Central memory CD4-positive, alpha-beta T cell (primary cell): ENCODE results near the gene COL27A1.

Experiments used
- DNase-seq: peaks from one replicate; pipeline ENCODE4 v3.0.0; 2022

The COL27A1 gene

GRCh38 chr9:114249424-114250234 is 94.3 kb downstream of the COL27A1 start:
- DNase-seq: no peak

GRCh38 chr9:114250235-114250568 is 94.9 kb downstream of the COL27A1 start:
- no peak for DNase-seq

- no peak for DNase-seq
Observed at GRCh38 chr9:114250648-114251047, 95.3 kb downstream of the COL27A1 start.

DNA sequence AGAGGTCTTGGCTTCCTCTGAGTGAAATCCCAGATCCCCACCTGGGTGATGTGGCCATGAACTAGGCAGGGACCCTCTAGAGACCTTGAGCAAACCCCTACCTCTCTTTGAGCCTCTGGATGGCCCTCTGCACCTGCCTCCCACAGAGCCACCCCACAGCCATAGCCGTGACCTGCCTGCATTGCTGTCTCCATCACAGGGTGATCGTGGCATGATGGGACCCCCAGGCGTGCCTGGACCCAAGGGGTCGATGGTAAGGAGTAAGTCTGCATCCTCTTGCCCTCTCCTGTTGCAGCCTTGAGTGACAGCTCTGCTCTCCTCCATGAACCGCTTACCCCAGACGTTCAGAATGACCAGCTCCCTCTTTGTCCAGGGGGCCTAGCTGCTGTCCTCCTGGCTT is 97.1 kb downstream of the COL27A1 start:
- no peak for DNase-seq

GRCh38 chr9:114256827-114257328 is 101.5 kb downstream of the COL27A1 start:
- no peak for DNase-seq

- no peak for DNase-seq
Observed at GRCh38 chr9:114258218-114258617, 102.9 kb downstream of the COL27A1 start.

DNA sequence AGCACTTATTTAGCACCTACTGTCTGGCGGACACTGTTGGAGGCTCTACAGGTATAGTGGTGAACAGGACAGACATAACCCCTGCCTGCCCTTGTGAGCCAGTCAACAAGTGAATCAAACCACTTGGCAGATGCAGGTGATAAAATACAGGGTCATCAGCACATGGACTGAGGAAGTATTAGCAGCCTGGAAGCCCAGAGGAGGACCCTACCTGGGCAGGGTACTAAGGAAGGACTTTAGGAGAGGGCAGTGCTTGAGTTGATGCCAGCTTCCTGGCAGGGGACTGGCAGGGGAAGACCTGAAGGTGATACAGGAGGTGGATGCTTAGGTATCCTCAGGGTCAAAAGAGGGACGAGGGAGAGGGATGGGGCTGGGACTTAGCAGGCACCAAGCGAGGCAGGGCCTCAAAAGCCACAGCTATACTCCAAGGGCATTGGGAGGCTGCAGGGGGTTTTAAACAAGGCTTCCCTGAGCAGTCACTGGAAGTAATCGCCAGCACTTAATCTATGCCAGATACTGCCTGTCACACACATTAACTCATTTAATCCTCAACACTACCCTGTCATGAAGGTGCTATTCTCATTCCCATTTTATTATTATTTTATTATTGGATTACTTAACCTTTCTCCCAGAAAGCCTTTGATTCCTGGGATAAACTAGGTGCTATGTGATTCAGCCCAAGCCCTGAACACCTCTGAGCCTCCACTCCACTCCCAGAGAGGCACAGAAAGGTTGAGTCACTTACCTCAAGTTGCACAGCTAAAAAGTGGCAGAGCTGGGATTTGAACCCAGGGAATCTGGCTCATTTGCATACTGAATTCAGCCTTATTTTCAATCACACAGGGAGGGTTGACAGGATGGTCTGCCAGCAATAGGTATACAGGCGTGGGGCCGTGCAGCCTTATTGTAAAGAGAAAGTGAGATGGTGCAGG is 103.8 kb downstream of the COL27A1 start:
- DNase-seq: no peak

GRCh38 chr9:114259798-114260523 is 104.6 kb downstream of the COL27A1 start:
- DNase-seq: no peak

DNA sequence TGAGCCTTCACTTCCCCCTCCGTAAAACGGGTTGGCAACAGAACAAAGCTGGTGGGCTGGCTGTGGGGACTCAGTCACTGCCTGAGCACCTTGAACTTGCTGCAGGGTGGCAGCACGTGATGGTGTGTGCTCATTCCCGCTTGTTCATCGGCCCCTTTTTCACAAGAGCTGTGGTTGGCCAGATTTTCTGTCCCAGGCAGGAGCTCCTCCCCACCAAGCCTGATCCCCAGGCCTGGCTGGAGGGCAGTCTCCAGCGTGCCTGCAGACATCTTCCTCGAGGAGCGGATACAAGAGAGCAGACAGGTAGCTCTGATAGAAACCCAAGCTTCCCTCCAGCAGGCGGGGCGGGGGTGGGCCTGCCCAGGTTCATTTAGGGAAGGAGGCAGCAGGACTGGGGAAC is 105.7 kb downstream of the COL27A1 start:
- DNase-seq: no peak

DNA sequence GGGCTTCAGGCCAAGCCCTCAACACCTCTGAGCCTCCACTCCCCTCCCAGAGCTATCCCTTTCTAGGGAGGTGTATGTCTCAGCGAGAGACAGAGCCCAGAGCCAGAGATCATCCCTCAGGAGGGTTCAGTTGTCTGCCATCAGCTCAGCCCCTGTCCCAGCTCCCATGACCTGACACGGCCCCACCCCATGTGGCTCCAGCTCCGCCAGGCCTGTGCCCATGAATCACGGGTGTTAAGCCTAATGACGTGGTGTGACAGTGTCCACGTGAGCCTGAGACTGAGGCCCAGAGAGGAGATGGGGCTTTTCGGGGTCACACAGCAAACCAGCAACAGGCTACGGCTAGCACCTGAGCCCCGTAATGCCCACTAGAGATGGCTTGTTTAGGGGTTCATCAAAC is 106.7 kb downstream of the COL27A1 start:
- DNase-seq: no peak

DNA sequence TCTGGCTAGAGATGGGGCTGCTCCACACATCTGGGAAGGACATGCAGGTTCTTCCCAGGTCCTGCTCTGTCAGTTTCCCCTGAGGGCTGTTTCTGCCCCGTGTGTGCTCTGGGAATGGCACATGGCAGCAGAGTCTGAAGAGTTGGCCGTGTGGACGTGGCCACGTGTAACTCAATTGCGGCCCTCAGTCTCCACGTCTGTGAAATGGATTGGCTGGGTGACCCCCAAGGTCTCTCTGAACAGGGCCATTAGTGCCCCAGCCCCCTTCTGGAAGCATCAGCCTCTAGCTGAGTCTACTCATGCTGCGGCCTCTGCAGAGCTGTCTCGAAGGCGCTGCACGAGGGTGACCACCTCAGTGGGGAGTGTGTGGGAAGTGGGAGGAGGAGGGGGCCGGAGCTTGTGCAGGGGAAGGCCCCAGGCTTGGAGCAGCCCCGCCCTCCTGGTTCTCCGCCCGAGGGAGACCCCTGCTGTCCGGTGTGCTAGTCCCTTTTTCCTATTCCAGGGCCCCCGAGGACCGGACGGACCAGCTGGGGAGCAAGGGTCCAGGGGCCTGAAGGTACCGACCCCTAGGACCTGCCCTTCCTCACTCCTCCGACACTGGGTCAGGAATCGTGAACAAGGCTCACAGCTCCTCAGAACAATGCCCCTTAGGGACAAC is 108.6 kb downstream of the COL27A1 start:
- no peak for DNase-seq

GRCh38 chr9:114264806-114265550 is 109.6 kb downstream of the COL27A1 start:
- no peak for DNase-seq

DNA sequence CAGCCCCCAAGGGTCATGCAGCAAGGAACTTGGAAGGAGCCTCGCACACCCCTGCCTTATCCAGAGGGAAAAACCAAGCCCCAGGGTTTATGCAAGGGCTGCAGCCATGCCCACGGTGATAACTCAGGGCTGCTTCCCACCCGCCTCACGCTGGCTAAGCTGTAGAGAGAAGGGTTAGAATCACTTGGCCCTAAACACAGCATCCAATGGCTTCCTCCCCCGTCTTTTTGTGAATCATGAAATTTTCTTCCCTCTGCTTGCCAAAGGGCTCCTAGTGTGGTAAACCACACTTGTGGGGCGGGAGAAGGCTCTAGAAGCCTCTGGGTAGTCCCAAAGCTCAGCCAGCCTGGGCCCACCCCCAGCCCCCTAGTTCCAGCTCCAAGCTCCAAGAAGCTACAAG is 111.6 kb downstream of the COL27A1 start:
- DNase-seq: no peak

- no peak for DNase-seq
Observed at GRCh38 chr9:114269023-114269422, 113.7 kb downstream of the COL27A1 start.

DNA sequence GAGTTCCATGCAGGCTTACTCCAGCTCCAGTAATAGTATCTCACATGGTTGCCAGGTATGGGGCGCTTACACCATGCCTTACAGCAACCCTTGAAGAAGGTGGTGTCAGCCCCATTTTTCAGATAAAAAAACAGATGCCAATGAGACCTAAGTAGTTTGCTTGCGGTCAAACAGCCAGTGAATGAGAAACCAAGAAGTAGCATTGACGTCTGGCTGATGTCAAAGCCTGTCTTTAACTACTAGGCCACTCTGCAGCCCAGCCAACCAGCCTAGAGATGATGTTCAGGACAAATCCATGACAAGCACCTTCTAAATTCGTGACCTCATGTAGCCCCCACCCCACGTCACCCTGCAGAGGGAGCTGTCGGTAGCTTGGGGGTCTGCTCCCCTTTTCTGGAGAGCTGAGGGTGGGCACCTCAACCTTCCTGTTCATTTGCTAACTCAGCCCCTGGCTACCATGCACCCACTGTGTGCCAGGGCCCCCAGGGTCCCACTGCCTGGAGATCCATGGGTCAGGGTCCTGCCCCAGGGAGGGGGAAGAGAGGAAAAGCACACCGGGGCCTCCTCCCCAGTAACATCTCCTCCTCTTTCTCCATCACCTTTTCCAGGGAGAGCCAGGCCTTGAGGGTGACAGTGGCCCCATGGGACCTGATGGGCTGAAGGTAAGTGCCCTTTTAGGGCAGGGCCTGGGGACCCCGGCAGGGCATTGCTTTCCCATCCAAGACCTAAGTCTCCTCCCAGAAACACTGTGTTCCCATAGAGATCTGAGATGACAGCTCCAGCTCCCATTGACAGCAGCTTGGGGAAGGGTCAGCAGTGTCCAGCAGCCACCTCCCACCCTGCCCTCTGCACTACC is 115.0 kb downstream of the COL27A1 start:
- DNase-seq: no peak

DNA sequence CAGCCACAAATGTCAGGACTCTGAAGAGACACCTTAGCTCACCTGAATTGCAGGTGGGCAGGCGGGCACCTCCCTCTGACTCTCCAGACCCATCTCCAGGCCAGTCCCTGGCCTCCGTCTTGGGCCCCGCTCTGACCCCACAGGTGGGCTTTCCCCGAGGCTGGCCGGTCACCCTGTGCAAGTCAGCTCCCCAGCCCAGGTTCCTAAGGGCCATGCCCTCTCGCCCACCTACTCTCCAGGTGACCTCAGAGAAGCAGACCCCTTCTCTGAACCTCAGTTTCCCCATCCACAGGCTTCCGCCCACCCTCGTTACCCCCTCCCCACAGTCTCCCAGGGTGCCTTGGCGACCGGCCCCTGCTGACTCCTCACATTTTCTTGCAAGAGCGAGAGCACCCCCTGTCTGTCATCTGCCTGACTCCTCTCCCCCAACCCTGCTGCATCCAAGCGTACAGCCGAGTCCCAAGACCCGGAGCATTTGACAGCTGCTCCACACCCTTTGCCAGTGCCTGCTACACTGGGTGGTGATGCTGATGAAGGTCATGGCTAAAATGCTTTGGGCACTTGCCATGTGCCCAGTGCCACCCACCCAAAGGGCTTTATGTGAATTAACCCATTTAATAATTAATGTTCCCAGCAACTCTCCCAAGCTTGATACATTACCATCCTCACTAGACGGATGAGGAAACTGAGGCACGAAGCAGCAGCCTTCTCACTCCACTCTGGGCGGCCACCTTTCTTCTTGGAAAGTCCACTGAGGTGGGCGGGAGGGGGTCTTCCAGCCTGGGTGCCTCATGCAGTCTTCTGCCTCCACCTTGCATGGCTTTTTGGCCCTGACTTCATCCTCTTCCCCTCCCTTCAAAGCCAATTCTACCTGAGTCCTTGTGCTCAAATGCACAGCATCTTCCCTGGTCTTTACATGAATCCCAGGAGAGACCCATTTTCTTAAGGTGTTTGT is 116.5 kb downstream of the COL27A1 start:
- DNase-seq: no peak

- no peak for DNase-seq
Observed at GRCh38 chr9:114272739-114273431, 117.5 kb downstream of the COL27A1 start.

DNA sequence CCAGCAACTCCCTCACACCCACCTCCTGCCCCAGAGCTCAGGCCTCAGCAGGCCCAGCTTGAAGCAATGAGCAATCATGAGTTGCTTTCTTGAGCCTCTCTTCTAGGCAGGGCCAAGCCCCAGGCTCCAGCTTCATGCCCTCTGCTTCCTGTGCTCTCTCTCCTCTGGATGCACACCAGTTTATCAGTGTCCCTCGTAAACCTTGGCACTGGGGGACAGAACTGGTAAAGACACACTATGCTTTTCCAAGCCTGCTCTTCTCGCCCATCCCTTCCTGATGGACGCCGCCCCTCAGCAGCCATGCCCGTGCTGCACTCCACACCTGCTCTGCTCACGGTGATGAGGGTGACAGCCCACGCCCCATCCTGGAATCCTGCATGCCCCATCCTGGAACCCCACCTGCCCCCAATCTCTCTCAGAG is 118.1 kb downstream of the COL27A1 start:
- DNase-seq: no peak

DNA sequence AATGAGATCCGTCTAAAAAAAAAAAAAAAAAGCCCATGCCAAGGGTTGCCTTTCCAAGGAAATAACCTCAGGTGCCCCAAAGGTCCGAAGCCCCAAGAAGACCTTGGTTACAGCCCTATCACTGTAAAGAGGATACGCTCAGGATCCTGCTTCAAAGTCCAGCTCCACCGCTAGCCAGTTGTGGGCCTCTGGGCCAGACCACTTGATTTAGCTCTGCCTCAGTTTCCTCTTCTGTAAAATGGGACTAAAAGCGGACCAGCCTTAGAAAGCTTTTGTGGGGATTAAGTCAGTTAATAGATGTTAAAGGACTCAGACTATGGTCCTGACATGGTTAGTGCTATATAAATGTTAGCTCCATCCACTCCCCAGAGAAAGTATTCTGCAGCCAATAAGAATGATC is 118.9 kb downstream of the COL27A1 start:
- no peak for DNase-seq
